SK-N-SH treated with all-trans-retinoic acid at 6 μM for 48 hours (cell line): ENCODE data around the gene GRIK5.

Experiments used
- ATAC-seq: fragments of 200-7000 bp; cut with Tn5 transposase; 3 replicates; pipeline ENCODE4 v1.9.1; 2020; ENCODE audit warnings: mild to moderate bottlenecking, moderate library complexity
- BACH2 ChIP-seq: fragments of 250-450 bp; sonication (Bioruptor Pico); IDR thresholded peaks from 2 replicates; pipeline ENCODE4 v1.9.0; 2021; ENCODE audit warnings: mild to moderate bottlenecking, borderline replicate concordance
- CSDC2 ChIP-seq: fragments of 250-450 bp; sonication (Bioruptor Pico); IDR thresholded peaks from 2 replicates; pipeline ENCODE4 v1.5.0; 2020; ENCODE audit warnings: mild to moderate bottlenecking, moderate library complexity
- CSRNP3 ChIP-seq: fragments of 250-450 bp; sonication (Bioruptor Pico); IDR thresholded peaks from 2 replicates; pipeline ENCODE4 v1.5.1; 2021; ENCODE audit warnings: mild to moderate bottlenecking, moderate library complexity
- ESRRG ChIP-seq: fragments of 250-450 bp; sonication (Bioruptor Pico); IDR thresholded peaks from 2 replicates; pipeline ENCODE4 v1.6.1; 2021; ENCODE audit warnings: mild to moderate bottlenecking
- GLIS3 ChIP-seq: fragments of 250-450 bp; sonication (Bioruptor Pico); IDR thresholded peaks from 2 replicates; pipeline ENCODE4 v1.5.0; 2020; ENCODE audit warnings: mild to moderate bottlenecking, moderate library complexity
- ISL1 ChIP-seq: fragments of 250-450 bp; sonication (Bioruptor Pico); IDR thresholded peaks from 2 replicates; pipeline ENCODE4 v2.1.2; 2022; ENCODE audit warnings: mild to moderate bottlenecking, moderate library complexity
- PATZ1 ChIP-seq: fragments of 250-450 bp; sonication (Bioruptor Pico); IDR thresholded peaks from 2 replicates; pipeline ENCODE4 v1.8.0; 2020; ENCODE audit warnings: mild to moderate bottlenecking, moderate library complexity, borderline replicate concordance
- PPARA ChIP-seq: fragments of 250-450 bp; sonication (Bioruptor Pico); IDR thresholded peaks from 2 replicates; pipeline ENCODE4 v1.5.0; 2020; ENCODE audit warnings: mild to moderate bottlenecking, borderline replicate concordance
- RARB ChIP-seq: fragments of 250-450 bp; sonication (Bioruptor Pico); IDR thresholded peaks from 2 replicates; pipeline ENCODE4 v1.8.0; 2021; ENCODE audit warnings: mild to moderate bottlenecking, moderate library complexity
- SNAI2 ChIP-seq: fragments of 250-450 bp; sonication (Bioruptor Pico); IDR thresholded peaks from 2 replicates; pipeline ENCODE4 v1.5.0; 2020; ENCODE audit warnings: mild to moderate bottlenecking, moderate library complexity
- TCF4 ChIP-seq: fragments of 250-450 bp; sonication (Bioruptor Pico); IDR thresholded peaks from 2 replicates; pipeline ENCODE4 v1.8.0; 2021; ENCODE audit warnings: mild to moderate bottlenecking, moderate library complexity, borderline replicate concordance
- TOX ChIP-seq: fragments of 250-450 bp; sonication (Bioruptor Pico); IDR thresholded peaks from 2 replicates; pipeline ENCODE4 v1.8.0; 2021; ENCODE audit warnings: mild to moderate bottlenecking, moderate library complexity, borderline replicate concordance
- TSHZ2 ChIP-seq: fragments of 250-450 bp; sonication (Bioruptor Pico); IDR thresholded peaks from 2 replicates; pipeline ENCODE4 v1.5.0; 2020; ENCODE audit warnings: mild to moderate bottlenecking, moderate library complexity
- ZC3H10 ChIP-seq: fragments of 250-450 bp; sonication (Bioruptor Pico); IDR thresholded peaks from 2 replicates; pipeline ENCODE4 v1.5.1; 2021; ENCODE audit warnings: mild to moderate bottlenecking, moderate library complexity
- ZFP3 ChIP-seq: fragments of 250-450 bp; sonication (Bioruptor Pico); IDR thresholded peaks from 2 replicates; pipeline ENCODE4 v1.5.0; 2020; ENCODE audit warnings: mild to moderate bottlenecking, moderate library complexity
- ZFP30 ChIP-seq: fragments of 450-650 bp; formaldehyde crosslinking; IDR thresholded peaks from 2 replicates; pipeline ENCODE4 v1.5.0; 2022; ENCODE audit warnings: mild to moderate bottlenecking, moderate library complexity
- ZNF70 ChIP-seq: fragments of 450-650 bp; formaldehyde crosslinking; IDR thresholded peaks from 2 replicates; pipeline ENCODE4 v1.5.0; 2020; ENCODE audit warnings: mild to moderate bottlenecking, moderate library complexity

GRIK5 gene

GRCh38 chr19:42052241-42052863 lies 17.7 kb downstream of the GRIK5 start:
- no peak for TF ChIP-seq CSRNP3 (CRISPR knock-in tag)
- peak; percentile 28; the same call in 1 of the 3 replicates for ATAC-seq

- ATAC-seq: no peak
- TF ChIP-seq ZFP3: peak; percentile 95
- no peak for TF ChIP-seq ZNF70 (CRISPR knock-in tag)
- TF ChIP-seq PATZ1 (CRISPR knock-in tag): no peak
- no peak for TF ChIP-seq CSRNP3 (CRISPR knock-in tag)
These were observed 18.6 kb downstream of the GRIK5 start for GRCh38 chr19:42051166-42052115.

- TF ChIP-seq ZNF70 (CRISPR knock-in tag) (no peak), PPARA (no peak), TSHZ2 (CRISPR knock-in tag) (no peak), ISL1 (CRISPR knock-in tag) (no peak), SNAI2 (no peak), TCF4 (CRISPR knock-in tag) (no peak), RARB (no peak), TOX (CRISPR knock-in tag) (no peak), GLIS3 (CRISPR knock-in tag) (no peak), ZFP3 (no peak), BACH2 (CRISPR knock-in tag) (no peak), PATZ1 (CRISPR knock-in tag) (no peak), ZFP30 (CRISPR knock-in tag) (no peak), CSDC2 (CRISPR knock-in tag) (no peak)
- no peak for ATAC-seq
These were observed 21.0 kb downstream of the GRIK5 start for GRCh38 chr19:42048992-42049391.

GRCh38 chr19:42045575-42045974 lies 24.4 kb downstream of the GRIK5 start:
- TF ChIP-seq BACH2 (CRISPR knock-in tag) (no peak), ZC3H10 (CRISPR knock-in tag) (no peak), ZNF70 (CRISPR knock-in tag) (no peak), PATZ1 (CRISPR knock-in tag) (no peak), CSDC2 (CRISPR knock-in tag) (no peak), ESRRG (CRISPR knock-in tag) (no peak), ISL1 (CRISPR knock-in tag) (no peak), TSHZ2 (CRISPR knock-in tag) (no peak)
- ATAC-seq: no peak
